H9 (cell line): ENCODE data around the gene CEACAM5. TPM values are rescaled to one million over a fixed set of nuclear protein-coding genes. Genes with fewer than 3 reads are reported as not detected.
A peak's percentile ranks its signal among the peaks of the same experiment; 100 is the strongest.

Experiments
- DNase-seq: peaks from one replicate; pipeline ENCODE4 v3.0.0-alpha.2; 2017
- H2AFZ ChIP-seq: one replicate; pipeline ENCODE4 v1.6.1; 2013; ENCODE audit warnings: mild to moderate bottlenecking, low read length, control low read depth, moderate library complexity
- H2AK5ac ChIP-seq: 2 replicates; pipeline ENCODE4 v1.6.1; 2013; ENCODE audit warnings: low read length, control low read depth, mixed read lengths; ENCODE audit not compliant: insufficient read length
- H2BK120ac ChIP-seq: one replicate; pipeline ENCODE4 v1.6.1; 2013; ENCODE audit warnings: low read depth, mild to moderate bottlenecking, low read length, control low read depth, inconsistent platforms; ENCODE audit not compliant: poor library complexity, severe bottlenecking
- H2BK12ac ChIP-seq: 2 replicates; pipeline ENCODE4 v1.6.1; 2013; ENCODE audit warnings: low read length, control low read depth, mixed read lengths, low read depth; ENCODE audit not compliant: insufficient read length
- H2BK15ac ChIP-seq: 2 replicates; pipeline ENCODE4 v1.6.1; 2013; ENCODE audit warnings: low read depth, low read length, control low read depth
- H2BK20ac ChIP-seq: one replicate; pipeline ENCODE4 v1.6.1; 2013; ENCODE audit warnings: low read depth, mild to moderate bottlenecking, low read length, control low read depth, inconsistent platforms; ENCODE audit not compliant: poor library complexity, severe bottlenecking
- H2BK5ac ChIP-seq: 2 replicates; pipeline ENCODE4 v1.6.1; 2013; ENCODE audit warnings: low read length, control low read depth, mixed read lengths; ENCODE audit not compliant: insufficient read length
- H3K14ac ChIP-seq: 2 replicates; pipeline ENCODE4 v1.6.1; 2013; ENCODE audit warnings: low read length, control low read depth; ENCODE audit not compliant: insufficient read depth
- H3K18ac ChIP-seq: 2 replicates; pipeline ENCODE4 v1.6.1; 2013; ENCODE audit warnings: low read depth, mild to moderate bottlenecking, mixed read lengths, low read length, control low read depth; ENCODE audit not compliant: insufficient read length
- H3K23ac ChIP-seq: 2 replicates; pipeline ENCODE4 v1.6.1; 2013; ENCODE audit warnings: low read length, control low read depth, mixed read lengths, low read depth; ENCODE audit not compliant: insufficient read length
- H3K23me2 ChIP-seq: 2 replicates; pipeline ENCODE4 v1.6.1; 2013; ENCODE audit warnings: low read depth, mild to moderate bottlenecking, mixed read lengths, low read length, control low read depth; ENCODE audit not compliant: insufficient read length, poor library complexity, severe bottlenecking
- H3K27ac ChIP-seq: 2 replicates; pipeline ENCODE4 v1.5.1; 2013; ENCODE audit warnings: low read length, control low read depth, mixed read lengths, low read depth; ENCODE audit not compliant: insufficient read length
- H3K27me3 ChIP-seq: 2 replicates; pipeline ENCODE4 v1.6.1; 2013; ENCODE audit warnings: low read length, control low read depth, inconsistent platforms; ENCODE audit not compliant: insufficient read depth
- H3K4ac ChIP-seq: 2 replicates; pipeline ENCODE4 v1.6.1; 2013; ENCODE audit warnings: low read depth, mild to moderate bottlenecking, control low read depth, inconsistent platforms, low read length, moderate library complexity
- H3K4me1 ChIP-seq: 2 replicates; pipeline ENCODE4 v1.6.1; 2013; ENCODE audit warnings: low read length, control low read depth, inconsistent platforms; ENCODE audit not compliant: insufficient read depth
- H3K4me2 ChIP-seq: 2 replicates; pipeline ENCODE4 v1.6.1; 2013; ENCODE audit warnings: low read length, control low read depth, mixed read lengths; ENCODE audit not compliant: insufficient read length, insufficient read depth
- H3K56ac ChIP-seq: 2 replicates; pipeline ENCODE4 v1.6.1; 2013; ENCODE audit warnings: low read depth, mild to moderate bottlenecking, mixed read lengths, low read length, control low read depth; ENCODE audit not compliant: insufficient read length
- H3K79me1 ChIP-seq: 2 replicates; pipeline ENCODE4 v1.6.1; 2013; ENCODE audit warnings: low read depth, mild to moderate bottlenecking, moderate library complexity, low read length, control low read depth, inconsistent platforms; ENCODE audit not compliant: insufficient read depth, poor library complexity, severe bottlenecking
- H3K79me2 ChIP-seq: 2 replicates; pipeline ENCODE4 v1.6.1; 2013; ENCODE audit warnings: low read length, control low read depth, inconsistent platforms; ENCODE audit not compliant: insufficient read depth
- H3K9ac ChIP-seq: 2 replicates; pipeline ENCODE4 v1.6.1; 2013; ENCODE audit warnings: low read length, control low read depth, mixed read lengths; ENCODE audit not compliant: insufficient read length; ENCODE audit errors: extremely low read depth
- H3K9me3 ChIP-seq: one replicate; pipeline ENCODE4 v1.6.1; 2013; ENCODE audit warnings: low read depth, low read length, inconsistent platforms; ENCODE audit not compliant: control insufficient read depth
- H3T11ph ChIP-seq: one replicate; pipeline ENCODE4 v1.6.1; 2013; ENCODE audit warnings: mild to moderate bottlenecking, low read length, control low read depth, inconsistent platforms
- H4K20me1 ChIP-seq: one replicate; pipeline ENCODE4 v1.6.1; 2013; ENCODE audit not compliant: control insufficient read depth, insufficient read length, insufficient read depth
- H4K5ac ChIP-seq: 2 replicates; pipeline ENCODE4 v1.6.1; 2013; ENCODE audit warnings: low read depth, mild to moderate bottlenecking, mixed read lengths, low read length, control low read depth; ENCODE audit not compliant: insufficient read length
- H4K8ac ChIP-seq: replicated peaks from 2 replicates; pipeline ENCODE4 v1.6.1; 2013; ENCODE audit warnings: low read length, control low read depth, mixed read lengths, low read depth; ENCODE audit not compliant: insufficient read length
- H4K91ac ChIP-seq: 2 replicates; pipeline ENCODE4 v1.6.1; 2013; ENCODE audit warnings: low read depth, mild to moderate bottlenecking, moderate library complexity, mixed read lengths, low read length, control low read depth; ENCODE audit not compliant: insufficient read length
- H3K27ac Mint-ChIP-seq, 3 experiments: 2 replicates in 2 of 3; 3 replicates in 1 of 3; pipeline ENCODE4 v1.8.0; 2020 to 2021; ENCODE audit warnings: mixed read lengths in 3 of 3, mild to moderate bottlenecking in 1 of 3, moderate library complexity in 1 of 3
- H3K27me3 Mint-ChIP-seq: 2 replicates; pipeline ENCODE4 v1.8.0; 2021; ENCODE audit warnings: low read depth, mild to moderate bottlenecking, moderate library complexity, mixed read lengths
- H3K36me3 Mint-ChIP-seq, 3 experiments: 2 replicates in 2 of 3; 3 replicates in 1 of 3; pipeline ENCODE4 v1.8.0; 2020 to 2021; ENCODE audit warnings: low read depth in 3 of 3, mixed read lengths in 3 of 3; ENCODE audit not compliant: insufficient read depth in 1 of 3
- H3K4me1 Mint-ChIP-seq, 2 experiments: 2 replicates each; pipeline ENCODE4 v1.8.0; 2020; ENCODE audit warnings: mixed read lengths in 2 of 2
- H3K4me3 Mint-ChIP-seq, 2 experiments: 2 replicates in 1 of 2; 3 replicates in 1 of 2; pipeline ENCODE4 v1.8.0; 2020 to 2021; ENCODE audit warnings: mild to moderate bottlenecking in 2 of 2, mixed read lengths in 2 of 2, moderate library complexity in 1 of 2
- H3K9me3 Mint-ChIP-seq, 2 experiments: 2 replicates in 1 of 2; 3 replicates in 1 of 2; pipeline ENCODE4 v1.8.0; 2020; ENCODE audit warnings: mild to moderate bottlenecking in 2 of 2, mixed read lengths in 2 of 2, moderate library complexity in 1 of 2
- CTCF ChIP-seq: fragments of 200-600 bp; sonication (generic); conservative IDR thresholded peaks from 3 replicates; pipeline ENCODE4 v1.8.0; 2021; ENCODE audit warnings: antibody characterized with exemption, mild to moderate bottlenecking
- WGBS: extraction: QIAGEN DNeasy Blood & Tissue Kit; methylation state at CpG from one replicate; pipeline ENCODE4 v1.1.7; 2013; ENCODE audit warnings: missing lambda C conversion rate, low lambda C conversion rate, mixed read lengths; ENCODE audit not compliant: insufficient read length; ENCODE audit errors: extremely low coverage; 5-methylcytosine and 5-hydroxymethylcytosine counted together
- total RNA-seq: library from RNA; stranded (reverse); gene quantifications from 2 replicates; pipeline ENCODE4 v1.2.1, GENCODE V29; 2021

The CEACAM5 gene
- total RNA-seq, 1 experiment from 2014 or later: not detected

- Histone ChIP-seq H4K8ac (no peak overlapping the region), H3K79me2 (no peaks in the 10 kb centered on the region), H3T11ph (no peak overlapping the region), H2AK5ac (no peak overlapping the region), H2AFZ (no peak overlapping the region), H4K5ac (no peak overlapping the region), H3K9ac (no peak overlapping the region), H3K9me3 (peaks cover 15% of the 10 kb centered on the region), H2BK5ac (no peak overlapping the region), H3K4me2 (no peak overlapping the region), H3K23me2 (no peaks in the 10 kb centered on the region), H3K18ac (no peak overlapping the region), H2BK20ac (no peak overlapping the region), H3K23ac (no peak overlapping the region), H3K4ac (no peak overlapping the region), H3K14ac (no peak overlapping the region), H3K79me1 (no peaks in the 10 kb centered on the region), H4K20me1 (peaks cover 4% of the 10 kb centered on the region), H3K56ac (no peak overlapping the region), H3K4me1 (no peaks in the 10 kb centered on the region), H2BK15ac (no peak overlapping the region), H2BK120ac (no peak overlapping the region), H2BK12ac (no peak overlapping the region), H4K91ac (no peak overlapping the region), H3K27me3 (no peaks in the 10 kb centered on the region), H3K27ac (no peak overlapping the region)
- Mint-ChIP-seq H3K4me3 (no peak overlapping the region), H3K27me3 (peaks cover 2% of the 10 kb centered on the region), H3K27ac (no peak overlapping the region), H3K36me3 (peaks cover 5 to 29% (median 8%) of the 10 kb centered on the region in 3 experiments; a peak in 5 of 7 replicates), H3K4me1 (no peaks in the 10 kb centered on the region), H3K9me3 (peaks cover 79 to 93% of the 10 kb centered on the region in 2 experiments)
- WGBS: no CpG with 5 or more reads among the region's 8 CpGs
- DNase-seq: peak; percentile 13
- no peak for TF ChIP-seq CTCF
Observed at GRCh38 chr19:41703602-41704293, 4.7 kb upstream of the CEACAM5 start.
